ENCODE results near the gene LAMC2. TPM values are rescaled to one million over a fixed set of nuclear protein-coding genes. Genes with fewer than 3 reads are reported as not detected.

Gene LAMC2
- total RNA-seq, 4 donors from 2014 or later: 9.4 to 17.4 (median 15.9) TPM

- peak overlapping the region in 1 of 4 donors; percentile 6 for H3K27ac ChIP-seq
- no peak for DNase-seq
Observed at GRCh38 chr1:183195142-183195574, 9.1 kb downstream of the LAMC2 start.

DNA sequence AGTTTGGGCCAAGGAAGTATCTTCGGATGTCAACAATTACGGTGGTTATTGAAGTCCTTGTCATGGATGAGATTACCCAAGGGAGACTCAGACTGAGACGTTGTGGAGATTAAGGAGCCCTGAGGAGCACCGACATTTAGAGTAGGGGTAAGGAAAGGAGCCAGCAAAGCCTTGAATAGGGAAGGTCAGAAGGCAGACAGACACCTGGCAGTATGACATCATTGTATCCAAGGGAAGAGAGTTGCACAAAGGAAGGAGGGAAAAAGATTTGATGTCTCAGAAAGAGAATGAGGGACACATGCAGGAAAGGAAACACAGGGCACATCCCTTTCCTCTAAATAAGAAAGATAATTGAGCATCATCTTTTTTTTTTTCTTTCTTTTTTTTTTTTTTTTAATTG lies 11.7 kb downstream of the LAMC2 start:
- WGBS, 2 donors: 70 to 82% methylated on average over 4 of the region's 4 CpGs
- Histone ChIP-seq H3K27me3 (no peaks in the 10 kb centered on the region), H3K9me3 (no peaks in the 10 kb centered on the region), H3K4me3 (no peak overlapping the region), H3K4me1 (peaks cover 0 to 34% (median 9%) of the 10 kb centered on the region in 3 donors), H3K36me3 (no peaks in the 10 kb centered on the region), H3K27ac (peak overlapping the region in 2 of 4 donors; percentile 55 to 69)
- TF ChIP-seq POLR2A (IDR thresholded peaks at IDR 0.05) (no peak), CTCF (IDR thresholded peaks at IDR 0.05) (no peak)
- no peak for DNase-seq
- intact Hi-C loops (cut with DNase I): no loop called here

More at GRCh38 chr1:183195142-183195574, 9.1 kb downstream of the LAMC2 start:
- 21 to 48% methylated on average over 3 of the region's 3 CpGs for WGBS, 2 donors
- H3K9me3 ChIP-seq: no peaks in the 10 kb centered on the region
- H3K4me3 ChIP-seq: no peak overlapping the region
- TF ChIP-seq CTCF (IDR thresholded peaks at IDR 0.05) (no peak), POLR2A (IDR thresholded peaks at IDR 0.05) (no peak)
- intact Hi-C loops (cut with DNase I): no loop called here
- H3K4me1 ChIP-seq: peaks cover 0 to 21% (median 9%) of the 10 kb centered on the region in 3 donors
- no peaks in the 10 kb centered on the region for H3K27me3 ChIP-seq
- no peaks in the 10 kb centered on the region for H3K36me3 ChIP-seq

- WGBS, 2 donors: 53 to 66% methylated on average over 7 to 9 of the region's 9 CpGs
- intact Hi-C loops (cut with DNase I): no loop called here
- H3K27me3 ChIP-seq: no peaks in the 10 kb centered on the region
- no peak overlapping the region for H3K4me3 ChIP-seq
- H3K27ac ChIP-seq: peak overlapping the region in 3 of 4 donors; percentile 60 to 69 (median 66)
- peaks cover 0 to 34% (median 9%) of the 10 kb centered on the region in 3 donors for H3K4me1 ChIP-seq
- DNase-seq: no peak
- H3K9me3 ChIP-seq: no peaks in the 10 kb centered on the region
- no peaks in the 10 kb centered on the region for H3K36me3 ChIP-seq
- no peak for TF ChIP-seq CTCF (IDR thresholded peaks at IDR 0.05)
- TF ChIP-seq POLR2A (IDR thresholded peaks at IDR 0.05): peak in 1 of 4 donors; percentile 21
Observed at GRCh38 chr1:183198463-183198862, 12.4 kb downstream of the LAMC2 start.

DNA sequence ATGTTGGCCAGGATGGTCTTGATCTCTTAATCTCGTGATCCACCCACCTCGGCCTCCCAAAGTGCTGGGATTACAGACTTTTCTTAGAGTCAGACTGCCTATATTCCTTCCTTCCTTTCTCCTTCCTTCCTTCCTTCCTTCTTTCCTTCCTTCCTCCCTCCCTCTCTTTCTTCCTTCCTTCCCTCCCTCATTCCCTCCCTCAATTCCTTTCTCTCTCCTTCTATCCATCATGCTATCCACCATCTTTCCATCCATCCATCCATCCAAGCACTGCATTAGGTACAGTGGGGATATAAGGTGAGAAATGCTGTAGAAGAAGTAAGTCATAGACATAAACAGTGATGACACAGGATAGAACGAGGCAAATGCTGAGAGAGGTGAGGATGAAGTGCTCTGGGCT lies 13.2 kb downstream of the LAMC2 start:
- Histone ChIP-seq H3K4me1 (peaks cover 0 to 34% (median 9%) of the 10 kb centered on the region in 3 donors), H3K9me3 (no peaks in the 10 kb centered on the region), H3K4me3 (no peak overlapping the region), H3K36me3 (no peaks in the 10 kb centered on the region), H3K27me3 (no peaks in the 10 kb centered on the region), H3K27ac (peak overlapping the region in 2 of 4 donors; percentile 60 to 69)
- intact Hi-C loops (cut with DNase I): no loop called here
- TF ChIP-seq CTCF (IDR thresholded peaks at IDR 0.05) (no peak), POLR2A (IDR thresholded peaks at IDR 0.05) (no peak)
- DNase-seq: no peak
- WGBS, 2 donors: 79 to 86% methylated on average over 3 of the region's 3 CpGs

DNA sequence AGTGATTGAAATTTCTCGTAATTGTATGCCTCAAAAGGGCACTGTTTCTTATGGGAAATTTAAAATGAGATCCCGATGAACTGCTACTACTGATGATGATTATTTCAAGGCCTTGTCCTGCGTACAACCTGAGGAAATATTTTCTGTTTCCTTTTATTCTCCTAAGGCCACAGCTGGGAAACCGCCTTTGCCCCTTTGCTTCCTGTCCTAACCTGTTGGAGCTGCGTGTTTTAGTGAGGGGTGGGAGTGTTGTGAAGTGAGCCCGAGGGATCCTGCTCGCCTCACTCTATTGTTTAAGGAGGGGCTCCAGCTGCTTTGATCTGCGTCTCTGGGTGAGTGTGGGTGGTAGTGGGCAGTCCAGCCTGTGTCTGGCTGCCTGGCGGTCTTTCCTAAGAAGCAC lies 14.4 kb downstream of the LAMC2 start:
- H3K27me3 ChIP-seq: no peaks in the 10 kb centered on the region
- DNase-seq: no peak
- H3K9me3 ChIP-seq: no peaks in the 10 kb centered on the region
- no peaks in the 10 kb centered on the region for H3K36me3 ChIP-seq
- intact Hi-C loops (cut with DNase I): no loop called here
- H3K27ac ChIP-seq: peak overlapping the region in 3 of 4 donors; percentile 38 to 59 (median 51)
- peaks cover 0 to 38% (median 6%) of the 10 kb centered on the region in 3 donors for H3K4me1 ChIP-seq
- no peak overlapping the region for H3K4me3 ChIP-seq
- 61 to 78% methylated on average over 7 to 9 of the region's 9 CpGs for WGBS, 2 donors
- TF ChIP-seq CTCF (IDR thresholded peaks at IDR 0.05) (no peak), POLR2A (IDR thresholded peaks at IDR 0.05) (no peak)

Data from esophagus squamous epithelium (tissue), 5 donors.